GM12872 (cell line): Measurements from ENCODE around the gene KLB.

Source experiments
- CTCF ChIP-seq: IDR thresholded peaks from 3 replicates; pipeline ENCODE4 v1.5.1; 2011; ENCODE audit warnings: low read depth, mild to moderate bottlenecking, low read length, moderate library complexity; ENCODE audit not compliant: insufficient read depth

The KLB gene

DNA sequence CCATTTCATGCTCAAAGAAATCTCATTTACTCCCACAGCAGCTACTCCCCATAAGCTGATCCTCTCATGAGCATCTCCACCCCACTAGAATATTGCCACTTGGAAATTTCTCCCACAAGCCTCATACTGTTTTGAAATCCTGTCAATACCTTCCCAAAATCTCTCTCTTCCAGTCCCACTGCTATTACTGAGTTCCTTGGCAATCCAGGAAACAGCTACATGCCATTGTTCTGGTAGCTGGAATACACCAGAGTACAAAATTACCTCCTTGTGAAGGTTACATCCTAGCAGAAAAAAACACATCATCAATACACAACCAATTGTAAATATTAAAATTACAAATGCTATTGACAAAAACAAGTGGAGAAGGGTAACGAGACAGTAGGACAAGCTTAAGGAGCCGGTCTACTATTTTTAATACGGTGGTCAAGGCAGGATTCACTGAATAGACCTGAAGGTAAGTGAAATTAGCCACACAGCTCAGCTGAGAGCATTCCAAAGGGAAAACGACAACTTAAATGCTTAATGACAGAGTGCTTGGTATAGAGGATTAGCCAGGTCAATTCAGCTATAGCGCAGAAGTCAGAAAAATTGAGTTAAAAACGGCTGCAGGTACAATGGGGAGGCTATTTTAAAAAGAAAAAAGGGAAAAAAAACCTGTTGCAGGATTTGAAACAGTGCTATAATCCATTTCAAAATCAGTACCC lies 45.6 kb downstream of the KLB start:
- no peak for TF ChIP-seq CTCF

DNA sequence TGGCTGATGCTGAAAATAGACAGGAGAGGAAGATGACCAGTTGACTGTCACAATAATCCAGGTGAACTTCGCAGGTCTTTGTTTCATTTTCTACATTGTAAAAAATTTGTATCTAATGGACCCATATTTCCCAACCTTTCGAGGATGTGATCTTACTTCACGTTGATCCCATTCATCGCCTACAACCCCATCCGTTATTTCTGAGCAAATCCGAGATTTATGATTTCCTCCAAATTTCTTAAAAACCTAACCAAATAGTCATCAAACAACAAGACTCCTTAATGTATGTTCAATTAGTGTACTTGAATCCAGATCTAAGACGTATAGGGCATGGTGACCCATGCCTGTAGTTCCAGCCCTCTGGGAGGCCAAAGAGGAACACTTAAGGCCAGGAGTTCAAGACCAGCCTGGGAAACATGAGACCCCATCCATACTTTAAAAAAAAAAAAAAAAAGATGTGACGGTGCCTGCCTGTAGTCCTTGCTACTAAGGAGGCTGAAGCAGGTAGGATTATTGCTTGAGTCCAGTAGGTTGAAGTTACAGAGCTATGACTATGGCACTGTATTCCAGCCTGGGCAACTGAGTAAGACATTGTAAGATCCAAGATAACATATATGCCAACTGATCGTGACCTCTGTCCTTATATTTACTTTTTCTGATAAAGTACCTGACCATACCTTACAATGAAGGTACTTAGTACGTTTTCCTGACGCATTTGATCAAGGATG lies 46.3 kb downstream of the KLB start:
- no peak for TF ChIP-seq CTCF

- TF ChIP-seq CTCF = no peak
Measured at GRCh38 chr4:39453738-39454137, 47.0 kb downstream of the KLB start.

GRCh38 chr4:39455486-39455885 lies 48.8 kb downstream of the KLB start:
- TF ChIP-seq CTCF = no peak

DNA sequence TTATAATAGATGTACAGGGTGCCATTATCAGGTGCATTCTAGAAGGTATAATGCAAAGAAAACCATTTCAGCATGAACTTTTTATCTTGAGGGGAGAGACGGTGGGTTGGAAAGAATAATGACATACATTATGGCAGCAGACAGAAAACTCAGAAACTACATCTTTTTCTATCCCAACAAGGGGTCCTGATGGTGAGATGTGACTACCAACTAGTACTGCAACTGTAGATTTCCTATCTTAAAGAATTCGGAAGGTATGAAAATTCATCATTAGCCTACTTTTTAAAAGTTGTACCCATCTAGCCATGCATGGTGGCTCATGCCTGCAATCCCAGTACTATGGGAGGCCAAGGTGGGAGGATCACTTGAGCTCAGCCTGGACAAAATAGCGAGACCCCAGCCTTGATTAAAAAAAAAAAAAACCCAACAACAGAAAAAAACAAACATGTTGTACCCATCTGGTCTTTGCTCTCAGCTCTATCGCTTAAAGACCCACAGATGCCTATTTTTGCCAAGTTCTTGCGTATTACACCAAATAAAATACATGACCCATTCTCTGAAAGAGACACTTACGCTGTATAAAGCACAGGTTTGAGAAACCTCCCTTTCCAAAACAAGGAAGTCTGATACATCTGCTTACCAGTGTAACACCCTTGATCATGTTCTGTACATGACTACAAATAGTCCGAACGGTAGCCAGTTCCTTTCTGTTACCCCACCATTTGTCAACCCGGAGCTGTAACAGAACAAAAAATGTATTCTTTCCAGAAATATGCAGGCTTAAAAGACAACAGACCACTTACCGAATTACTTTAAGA lies 50.4 kb downstream of the KLB start:
- no peak for TF ChIP-seq CTCF

DNA sequence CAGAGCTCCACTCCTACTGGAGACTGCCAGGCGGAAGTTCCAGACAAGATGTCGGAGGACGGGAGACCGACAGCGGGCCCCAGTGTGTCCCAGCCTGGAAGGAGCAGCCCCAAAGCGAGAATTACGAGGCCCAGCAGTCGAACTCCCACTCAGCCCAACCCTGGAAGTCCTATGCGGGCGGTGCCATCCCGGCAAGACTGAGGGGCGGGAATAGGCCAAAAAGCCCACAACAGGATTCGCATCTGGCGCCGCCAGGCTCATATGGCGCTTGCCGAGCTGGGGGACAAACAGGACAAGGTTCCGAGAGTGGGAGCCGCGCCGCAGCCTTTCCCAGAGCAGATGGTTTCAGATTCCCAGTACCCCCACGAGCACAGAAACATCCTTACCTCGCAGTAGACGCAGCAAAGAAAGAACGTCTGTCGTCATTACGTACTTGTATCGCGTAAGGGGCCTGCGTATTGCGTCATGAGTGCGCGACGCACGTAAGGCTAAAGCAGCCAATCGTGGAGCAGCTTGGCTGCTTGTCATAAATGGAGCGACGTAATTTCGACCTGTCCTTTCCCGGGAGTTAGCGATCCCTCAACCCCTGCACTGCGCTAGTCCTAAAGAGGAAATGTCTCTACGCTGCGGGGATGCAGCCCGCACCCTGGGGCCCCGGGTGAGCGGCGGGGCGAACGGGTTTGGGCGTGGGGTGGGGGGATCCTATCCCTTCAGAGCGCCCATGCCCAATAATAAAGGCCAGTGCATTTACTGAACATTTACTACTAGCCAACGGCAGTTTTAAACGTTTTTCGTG lies 52.0 kb downstream of the KLB start, which contains the start of the genes LIAS and RPL9:
TSS of gene LIAS (plus strand) at position 552 of the 796 bp plus-strand sequence. CDS start at position 614, 62 bp downstream.
TSS of gene RPL9 (minus strand) at position 418 of the 796 bp plus-strand sequence. CDS start 483 bp downstream, outside the sequence.
- no peak for TF ChIP-seq CTCF
